IMR-90 (cell line): ENCODE results near the gene CAV3. TPM values are rescaled to one million over a fixed set of nuclear protein-coding genes. Genes with fewer than 3 reads are reported as not detected.

ENCODE experiments used
- ATAC-seq: fragments of 200-7000 bp; cut with Tn5 transposase; 2 replicates; pipeline ENCODE4 v1.9.1; 2020; ENCODE audit warnings: low read depth, mild to moderate bottlenecking, moderate library complexity
- BruUV-seq: library from RNA; stranded (reverse); fragments of 400-500 nt; replicated peaks from 2 replicates; lab custom pipeline; 2021; lab: Mats Ljungman, UMichigan
- CTCF ChIA-PET: fragments of 300-600 bp; formaldehyde crosslinking; extraction: SDS; loops from one replicate; lab custom pipeline; 2021; ENCODE audit warnings: antibody characterized with exemption; lab: Yijun Ruan, JAX
- POLR2A ChIA-PET: fragments of 300-600 bp; sonication (Branson Sonifier 250); formaldehyde crosslinking; loops from one replicate; lab custom pipeline; 2022; ENCODE audit warnings: antibody characterized with exemption; ENCODE audit not compliant: unreplicated experiment; lab: Charles Lee
- DNase-seq: peaks from one replicate; pipeline ENCODE4 v3.0.0; 2013
- H2AFZ ChIP-seq: replicated peaks from 2 replicates; pipeline ENCODE3; 2013; ENCODE audit warnings: low read length, mild to moderate bottlenecking; ENCODE audit not compliant: poor library complexity
- H2AK5ac ChIP-seq: 2 replicates; pipeline ENCODE4 v1.6.1; 2013; ENCODE audit warnings: low read depth, low read length, inconsistent platforms
- H2AK9ac ChIP-seq: replicated peaks from 2 replicates; pipeline ENCODE3; 2013; ENCODE audit warnings: mild to moderate bottlenecking, low read depth, low read length, moderate library complexity; ENCODE audit not compliant: poor library complexity
- H2BK120ac ChIP-seq: 2 replicates; pipeline ENCODE4 v1.6.1; 2013; ENCODE audit warnings: low read depth, low read length, inconsistent platforms
- H2BK15ac ChIP-seq: 3 replicates; pipeline ENCODE4 v1.6.1; 2013; ENCODE audit warnings: low read depth, low read length, inconsistent platforms
- H2BK20ac ChIP-seq: 2 replicates; pipeline ENCODE4 v1.6.1; 2013; ENCODE audit warnings: low read depth, mild to moderate bottlenecking, inconsistent platforms, low read length, moderate library complexity
- H2BK5ac ChIP-seq: 2 replicates; pipeline ENCODE4 v1.6.1; 2013; ENCODE audit warnings: mild to moderate bottlenecking, low read depth, low read length, inconsistent platforms; ENCODE audit not compliant: poor library complexity, severe bottlenecking
- H3K14ac ChIP-seq: replicated peaks from 2 replicates; pipeline ENCODE4 v1.6.1; 2013; ENCODE audit warnings: low read depth, low read length, inconsistent platforms
- H3K18ac ChIP-seq: 2 replicates; pipeline ENCODE4 v1.6.1; 2013; ENCODE audit warnings: low read depth, low read length, control low read depth
- H3K23ac ChIP-seq: 2 replicates; pipeline ENCODE4 v1.6.1; 2013; ENCODE audit warnings: low read depth, low read length, inconsistent platforms
- H3K27ac ChIP-seq: 2 replicates; pipeline ENCODE4 v1.5.1; 2013; ENCODE audit warnings: mild to moderate bottlenecking, control low read depth, low read length; ENCODE audit not compliant: insufficient read depth
- H3K27me3 ChIP-seq: 2 replicates; pipeline ENCODE4 v1.6.1; 2013; ENCODE audit warnings: low read length; ENCODE audit not compliant: control insufficient read depth, insufficient read depth
- H3K36me3 ChIP-seq: 2 replicates; pipeline ENCODE4 v1.6.1; 2013; ENCODE audit warnings: low read length, mixed read lengths; ENCODE audit not compliant: control insufficient read depth, insufficient read depth
- H3K4ac ChIP-seq: 2 replicates; pipeline ENCODE4 v1.6.1; 2013; ENCODE audit warnings: low read depth, low read length, inconsistent platforms
- H3K4me1 ChIP-seq: 2 replicates; pipeline ENCODE4 v1.6.1; 2013; ENCODE audit warnings: low read length, mixed read lengths; ENCODE audit not compliant: control insufficient read depth, insufficient read depth
- H3K4me2 ChIP-seq: 2 replicates; pipeline ENCODE4 v1.6.1; 2013; ENCODE audit warnings: low read depth, mild to moderate bottlenecking, control low read depth, low read length, moderate library complexity
- H3K4me3 ChIP-seq: 2 replicates; pipeline ENCODE4 v1.5.1; 2013; ENCODE audit warnings: low read depth, mild to moderate bottlenecking, control low read depth, low read length, moderate library complexity; ENCODE audit not compliant: insufficient read depth
- H3K56ac ChIP-seq: 2 replicates; pipeline ENCODE4 v1.6.1; 2013; ENCODE audit warnings: low read length, inconsistent platforms; ENCODE audit not compliant: insufficient read depth; ENCODE audit errors: extremely low read depth
- H3K79me1 ChIP-seq, 2 experiments: 2 replicates each; pipeline ENCODE4 v1.6.1; 2013; ENCODE audit warnings: low read length in 2 of 2, inconsistent platforms in 1 of 2, low read depth in 1 of 2
- H3K9ac ChIP-seq: 2 replicates; pipeline ENCODE4 v1.6.1; 2013; ENCODE audit warnings: low read depth, low read length, control low read depth
- H3K9me1 ChIP-seq: 2 replicates; pipeline ENCODE4 v1.6.1; 2013; ENCODE audit warnings: low read length, inconsistent platforms; ENCODE audit not compliant: insufficient read depth
- H3K9me3 ChIP-seq: 2 replicates; pipeline ENCODE4 v1.6.1; 2013; ENCODE audit warnings: low read length; ENCODE audit not compliant: control insufficient read depth, insufficient read depth
- H4K20me1 ChIP-seq: 2 replicates; pipeline ENCODE4 v1.6.1; 2013; ENCODE audit warnings: low read length, inconsistent platforms; ENCODE audit not compliant: insufficient read depth
- H4K5ac ChIP-seq: 2 replicates; pipeline ENCODE4 v1.6.1; 2013; ENCODE audit warnings: mild to moderate bottlenecking, low read depth, low read length, control low read depth
- H4K8ac ChIP-seq, 2 experiments: 2 replicates each; pipeline ENCODE4 v1.6.1; 2013; ENCODE audit warnings: low read depth in 2 of 2, low read length in 2 of 2, control low read depth in 1 of 2, inconsistent platforms in 1 of 2
- H4K91ac ChIP-seq: 2 replicates; pipeline ENCODE4 v1.6.1; 2013; ENCODE audit warnings: low read depth, low read length, inconsistent platforms; ENCODE audit not compliant: insufficient read depth
- BHLHE40 ChIP-seq: fragments of 150-350 bp; IDR thresholded peaks from 2 replicates; pipeline ENCODE4 v1.6.1; 2016; ENCODE audit warnings: mild to moderate bottlenecking, low read depth, low read length
- CEBPB ChIP-seq: IDR thresholded peaks from 2 replicates; pipeline ENCODE4 v1.6.1; 2012; ENCODE audit warnings: low read depth, low read length, improper control_type of control experiment
- CHD1 ChIP-seq: IDR thresholded peaks from 2 replicates; pipeline ENCODE4 v1.6.1; 2012; ENCODE audit warnings: low read depth, low read length, improper control_type of control experiment
- FOS ChIP-seq: fragments of 150-350 bp; IDR thresholded peaks from 2 replicates; pipeline ENCODE4 v1.6.1; 2016; ENCODE audit warnings: low read depth, low read length
- MAFK ChIP-seq: IDR thresholded peaks from 2 replicates; pipeline ENCODE4 v1.6.1; 2012; ENCODE audit warnings: low read depth, low read length, improper control_type of control experiment
- MAZ ChIP-seq: IDR thresholded peaks from 2 replicates; pipeline ENCODE4 v1.6.1; 2012; ENCODE audit warnings: low read depth, mild to moderate bottlenecking, low read length, improper control_type of control experiment, moderate library complexity, borderline replicate concordance
- MXI1 ChIP-seq: IDR thresholded peaks from 2 replicates; pipeline ENCODE4 v1.6.1; 2012; ENCODE audit warnings: low read depth, mild to moderate bottlenecking, low read length, moderate library complexity, borderline replicate concordance
- POLR2A ChIP-seq: IDR thresholded peaks from 2 replicates; pipeline ENCODE4 v1.6.1; 2012; ENCODE audit warnings: mild to moderate bottlenecking, low read depth, low read length
- RAD21 ChIP-seq: IDR thresholded peaks from 2 replicates; pipeline ENCODE4 v1.6.1; 2012; ENCODE audit warnings: low read length, improper control_type of control experiment
- RCOR1 ChIP-seq: IDR thresholded peaks from 2 replicates; pipeline ENCODE4 v1.6.1; 2012; ENCODE audit warnings: mild to moderate bottlenecking, low read length, improper control_type of control experiment; ENCODE audit not compliant: insufficient replicate concordance
- RFX5 ChIP-seq: IDR thresholded peaks from 2 replicates; pipeline ENCODE4 v1.8.0; 2012; ENCODE audit warnings: low read depth, mild to moderate bottlenecking, low read length, moderate library complexity
- SMC3 ChIP-seq: fragments of 150-350 bp; IDR thresholded peaks from 2 replicates; pipeline ENCODE4 v1.6.1; 2016; ENCODE audit warnings: low read depth, mild to moderate bottlenecking, antibody characterized with exemption, low read length, moderate library complexity
- WGBS, 2 experiments: methylation state at CpG; one replicate each; pipeline versions ENCODE4 v1.1.5 to v1.1.7; 2013; ENCODE audit warnings: missing lambda C conversion rate in 2 of 2; ENCODE audit not compliant: insufficient read length in 1 of 2; ENCODE audit errors: extremely low coverage in 2 of 2; 5-methylcytosine and 5-hydroxymethylcytosine counted together
- dilution Hi-C: fragments of 300-500 bp; cut with HindIII; formaldehyde crosslinking; loops from one replicate; pipeline ENCODE4 v1.14.3; 2018; ENCODE audit warnings: low sequenced_read_pairs; ENCODE audit not compliant: unreplicated experiment
- in situ Hi-C: fragments of 300-500 bp; cut with MboI; formaldehyde crosslinking; loops from 3 replicates; pipeline ENCODE4 v1.14.3; 2019; ENCODE audit warnings: low sequenced_read_pairs, inconsistent platforms, mixed read lengths
- intact Hi-C: fragments of 100-400 bp; cut with micrococcal nuclease; formaldehyde crosslinking; loops from 2 replicates; pipeline ENCODE4 v1.10.0; 2022
- polyA plus RNA-seq, 3 experiments: library from polyadenylated mRNA; depleted of rRNA; stranded (reverse); fragments of >200 nt; gene quantifications; 2 replicates each; pipeline ENCODE4 v1.2.3, GENCODE V29; 2012; ENCODE audit warnings: low replicate concordance in 1 of 3
- total RNA-seq: library from RNA; depleted of rRNA; stranded (reverse); fragments of >200 nt; gene quantifications from 2 replicates; pipeline ENCODE4 v1.2.3, GENCODE V29; 2012
- TF ChIP-seq, protein P1 (sequence below): conservative IDR thresholded peaks from 2 replicates; pipeline ENCODE4 v1.5.1; 2012; ENCODE audit warnings: mild to moderate bottlenecking, low read depth, low read length, improper control_type of control experiment
- TF ChIP-seq, protein P2 (sequence below): fragments of 150-350 bp; IDR thresholded peaks from 2 replicates; pipeline ENCODE4 v1.6.1; 2016; ENCODE audit warnings: low read depth, mild to moderate bottlenecking, low read length, moderate library complexity, borderline replicate concordance
- TF ChIP-seq, protein P3 (sequence below): fragments of 150-350 bp; IDR thresholded peaks from 2 replicates; pipeline ENCODE4 v1.6.1; 2017; ENCODE audit warnings: mild to moderate bottlenecking, antibody characterized with exemption, low read length, low read depth

CAV3 gene
- total and polyA plus RNA-seq, 2 of the 4 experiments (the other 2 are of a cell fraction) = 0.17 to 0.36 TPM

- H2BK20ac ChIP-seq = no peak overlapping the region
- no peak overlapping the region for H3K4me3 ChIP-seq
- H2BK5ac ChIP-seq = peak overlapping the region; percentile 5
- H2AK9ac ChIP-seq = no peak overlapping the region
- H3K4me1 ChIP-seq = peaks cover 2% of the 10 kb centered on the region
- intact Hi-C loops = no loop called here
- peaks cover 2% of the 10 kb centered on the region; the same call in 1 of the 2 replicates for H3K9me3 ChIP-seq
- ATAC-seq (peak; percentile 83), DNase-seq (no peak)
- in situ Hi-C loops = loop anchor here (25.0 kb wide), 1 partner anchor 527 kb away; no protein-coding TSS in a partner anchor
- ChIA-PET CTCF (interaction anchor here (2.2 kb wide), 1 partner anchor 16 kb away, joined by 9 read pairs; the partner anchor contains the start of gene OXTR), POLR2A (no interaction called here)
- no peaks in the 10 kb centered on the region for H4K20me1 ChIP-seq
- peak overlapping the region in 1 of 2 experiments; percentile 15; a peak in 1 of 4 replicates for H4K8ac ChIP-seq
- no peaks in the 10 kb centered on the region for H3K9me1 ChIP-seq
- peak overlapping the region; percentile 69 for H2AFZ ChIP-seq
- no peak overlapping the region for H3K4ac ChIP-seq
- no peak overlapping the region for H3K9ac ChIP-seq
- no peaks in the 10 kb centered on the region for H3K79me1 ChIP-seq
- H4K5ac ChIP-seq = 0 out of 2 replicates have a peak overlapping the region, but pooled peaks have one; percentile 7
- H2AK5ac ChIP-seq = no peak overlapping the region
- no peak overlapping the region for H2BK15ac ChIP-seq
- no peak overlapping the region for H3K56ac ChIP-seq
- no TSS peak for BruUV-seq
- H3K27ac ChIP-seq = peak overlapping the region; percentile 26; the same call in 1 of the 2 replicates
- H3K14ac ChIP-seq = no peak overlapping the region
- no peak overlapping the region for H3K4me2 ChIP-seq
- no peaks in the 10 kb centered on the region for H3K27me3 ChIP-seq
- no CpG with 5 or more reads among the region's 3 CpGs for WGBS, 2 experiments
- dilution Hi-C loops = no loop called here
- H3K23ac ChIP-seq = no peak overlapping the region
- H4K91ac ChIP-seq = no peak overlapping the region
- H3K18ac ChIP-seq = no peak overlapping the region
- no peaks in the 10 kb centered on the region for H3K36me3 ChIP-seq
- H2BK120ac ChIP-seq = no peak overlapping the region
- TF ChIP-seq CEBPB (no peak), SMC3 (no peak), CHD1 (no peak), MXI1 (no peak), MAFK (no peak), RFX5 (no peak), MAZ (no peak), POLR2A (no peak), FOS (no peak), RCOR1 (no peak), BHLHE40 (no peak), RAD21 (no peak)
- TF ChIP-seq, protein P1, sequence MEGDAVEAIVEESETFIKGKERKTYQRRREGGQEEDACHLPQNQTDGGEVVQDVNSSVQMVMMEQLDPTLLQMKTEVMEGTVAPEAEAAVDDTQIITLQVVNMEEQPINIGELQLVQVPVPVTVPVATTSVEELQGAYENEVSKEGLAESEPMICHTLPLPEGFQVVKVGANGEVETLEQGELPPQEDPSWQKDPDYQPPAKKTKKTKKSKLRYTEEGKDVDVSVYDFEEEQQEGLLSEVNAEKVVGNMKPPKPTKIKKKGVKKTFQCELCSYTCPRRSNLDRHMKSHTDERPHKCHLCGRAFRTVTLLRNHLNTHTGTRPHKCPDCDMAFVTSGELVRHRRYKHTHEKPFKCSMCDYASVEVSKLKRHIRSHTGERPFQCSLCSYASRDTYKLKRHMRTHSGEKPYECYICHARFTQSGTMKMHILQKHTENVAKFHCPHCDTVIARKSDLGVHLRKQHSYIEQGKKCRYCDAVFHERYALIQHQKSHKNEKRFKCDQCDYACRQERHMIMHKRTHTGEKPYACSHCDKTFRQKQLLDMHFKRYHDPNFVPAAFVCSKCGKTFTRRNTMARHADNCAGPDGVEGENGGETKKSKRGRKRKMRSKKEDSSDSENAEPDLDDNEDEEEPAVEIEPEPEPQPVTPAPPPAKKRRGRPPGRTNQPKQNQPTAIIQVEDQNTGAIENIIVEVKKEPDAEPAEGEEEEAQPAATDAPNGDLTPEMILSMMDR = no peak
- TF ChIP-seq, protein P2, sequence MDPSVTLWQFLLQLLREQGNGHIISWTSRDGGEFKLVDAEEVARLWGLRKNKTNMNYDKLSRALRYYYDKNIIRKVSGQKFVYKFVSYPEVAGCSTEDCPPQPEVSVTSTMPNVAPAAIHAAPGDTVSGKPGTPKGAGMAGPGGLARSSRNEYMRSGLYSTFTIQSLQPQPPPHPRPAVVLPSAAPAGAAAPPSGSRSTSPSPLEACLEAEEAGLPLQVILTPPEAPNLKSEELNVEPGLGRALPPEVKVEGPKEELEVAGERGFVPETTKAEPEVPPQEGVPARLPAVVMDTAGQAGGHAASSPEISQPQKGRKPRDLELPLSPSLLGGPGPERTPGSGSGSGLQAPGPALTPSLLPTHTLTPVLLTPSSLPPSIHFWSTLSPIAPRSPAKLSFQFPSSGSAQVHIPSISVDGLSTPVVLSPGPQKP = no peak
- TF ChIP-seq, protein P3, sequence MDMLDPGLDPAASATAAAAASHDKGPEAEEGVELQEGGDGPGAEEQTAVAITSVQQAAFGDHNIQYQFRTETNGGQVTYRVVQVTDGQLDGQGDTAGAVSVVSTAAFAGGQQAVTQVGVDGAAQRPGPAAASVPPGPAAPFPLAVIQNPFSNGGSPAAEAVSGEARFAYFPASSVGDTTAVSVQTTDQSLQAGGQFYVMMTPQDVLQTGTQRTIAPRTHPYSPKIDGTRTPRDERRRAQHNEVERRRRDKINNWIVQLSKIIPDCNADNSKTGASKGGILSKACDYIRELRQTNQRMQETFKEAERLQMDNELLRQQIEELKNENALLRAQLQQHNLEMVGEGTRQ = no peak
These were observed 51.3 kb downstream of the CAV3 start for GRCh38 chr3:8784676-8785435.
